Suprapubic skin (tissue), 4 donors: ENCODE data around the gene MTA3. TPM values are rescaled to one million over a fixed set of nuclear protein-coding genes. Genes with fewer than 3 reads are reported as not detected.
A peak's percentile ranks its signal among the peaks of the same experiment; 100 is the strongest.

Source experiments
- DNase-seq, 2 donors: peaks; one replicate each; pipeline ENCODE4 v3.0.0-alpha.2; 2019; ENCODE audit warnings: low spot score in 2 of 2
- H3K27ac ChIP-seq: fragments of 200-600 bp; sonication (generic); one replicate; pipeline ENCODE4 v1.5.1; 2019
- H3K27me3 ChIP-seq: fragments of 200-600 bp; sonication (generic); one replicate; pipeline ENCODE4 v1.5.1; 2019
- H3K36me3 ChIP-seq: fragments of 200-600 bp; sonication (generic); one replicate; pipeline ENCODE4 v1.5.1; 2019
- H3K4me1 ChIP-seq: fragments of 200-600 bp; sonication (generic); one replicate; pipeline ENCODE4 v1.5.1; 2019
- H3K4me3 ChIP-seq: fragments of 200-600 bp; sonication (generic); one replicate; pipeline ENCODE4 v1.5.1; 2019; ENCODE audit warnings: mild to moderate bottlenecking
- H3K9me3 ChIP-seq: fragments of 200-600 bp; sonication (generic); one replicate; pipeline ENCODE4 v1.5.1; 2019
- EP300 ChIP-seq: sonication (generic); formaldehyde crosslinking; IDR thresholded peaks from one replicate; pipeline ENCODE4 v1.6.1; 2017; ENCODE audit warnings: antibody characterized with exemption
- POLR2A ChIP-seq, 2 donors: fragments of 450-650 bp; IDR thresholded peaks; one replicate each; pipeline ENCODE4 v1.6.1; 2017; ENCODE audit warnings: antibody characterized with exemption in 2 of 2, mild to moderate bottlenecking in 2 of 2, moderate library complexity in 2 of 2
- POLR2AphosphoS5 ChIP-seq, 3 donors: sonication (generic); formaldehyde crosslinking; IDR thresholded peaks; one replicate each; pipeline ENCODE4 v1.6.1; 2017; ENCODE audit warnings: antibody characterized with exemption in 3 of 3
- WGBS: methylation state at CpG from one replicate; pipeline ENCODE4 v1.1.5; 2018; 5-methylcytosine and 5-hydroxymethylcytosine counted together
- total RNA-seq, 4 donors: library from RNA; depleted of rRNA; stranded (reverse); fragments of >200 nt; gene quantifications; one replicate each; pipeline ENCODE4 v1.1.0, GENCODE V29; 2016
- TF ChIP-seq, protein P1 (sequence below), 2 donors: fragments of 200-600 bp in 1 of 2; fragments of 450-650 bp in 1 of 2; sonication (generic) in 1 of 2; IDR thresholded peaks; one replicate each; pipeline ENCODE4 v1.5.1; 2016 to 2019; ENCODE audit warnings: antibody characterized with exemption in 2 of 2, mild to moderate bottlenecking in 1 of 2, moderate library complexity in 1 of 2

MTA3 gene
- total RNA-seq, 4 donors from 2014 or later = 29.6 to 81.9 (median 30.3) TPM

DNA sequence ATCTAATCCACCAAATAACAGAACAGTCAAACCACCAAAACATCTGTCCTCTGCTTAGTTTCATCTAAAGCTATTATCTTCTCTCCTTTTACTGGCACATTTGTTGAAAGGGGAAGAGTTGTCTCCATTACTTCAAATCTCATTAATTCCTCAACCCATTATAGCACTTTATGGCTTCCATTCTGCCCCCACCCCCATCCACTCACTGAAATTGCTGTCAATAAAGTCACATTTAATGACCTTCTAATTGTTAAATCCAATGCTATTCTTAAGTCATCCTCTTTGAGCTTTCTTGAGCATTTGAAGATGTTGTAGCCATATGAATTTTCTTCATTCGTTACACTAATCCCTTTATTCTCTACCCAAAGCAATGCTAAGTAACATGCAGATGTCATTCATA, 190.3 kb downstream of the MTA3 start:
- 94% methylated on average over 1 of the region's 1 CpG for WGBS
- H3K4me3 ChIP-seq = no peak overlapping the region
- TF ChIP-seq, protein P1, sequence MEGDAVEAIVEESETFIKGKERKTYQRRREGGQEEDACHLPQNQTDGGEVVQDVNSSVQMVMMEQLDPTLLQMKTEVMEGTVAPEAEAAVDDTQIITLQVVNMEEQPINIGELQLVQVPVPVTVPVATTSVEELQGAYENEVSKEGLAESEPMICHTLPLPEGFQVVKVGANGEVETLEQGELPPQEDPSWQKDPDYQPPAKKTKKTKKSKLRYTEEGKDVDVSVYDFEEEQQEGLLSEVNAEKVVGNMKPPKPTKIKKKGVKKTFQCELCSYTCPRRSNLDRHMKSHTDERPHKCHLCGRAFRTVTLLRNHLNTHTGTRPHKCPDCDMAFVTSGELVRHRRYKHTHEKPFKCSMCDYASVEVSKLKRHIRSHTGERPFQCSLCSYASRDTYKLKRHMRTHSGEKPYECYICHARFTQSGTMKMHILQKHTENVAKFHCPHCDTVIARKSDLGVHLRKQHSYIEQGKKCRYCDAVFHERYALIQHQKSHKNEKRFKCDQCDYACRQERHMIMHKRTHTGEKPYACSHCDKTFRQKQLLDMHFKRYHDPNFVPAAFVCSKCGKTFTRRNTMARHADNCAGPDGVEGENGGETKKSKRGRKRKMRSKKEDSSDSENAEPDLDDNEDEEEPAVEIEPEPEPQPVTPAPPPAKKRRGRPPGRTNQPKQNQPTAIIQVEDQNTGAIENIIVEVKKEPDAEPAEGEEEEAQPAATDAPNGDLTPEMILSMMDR (IDR thresholded peaks at IDR 0.05) = no peak
- no peak for TF ChIP-seq POLR2AphosphoS5 (IDR thresholded peaks at IDR 0.05)
- TF ChIP-seq EP300 = no peak
- no peak for TF ChIP-seq POLR2A (IDR thresholded peaks at IDR 0.05)

DNA sequence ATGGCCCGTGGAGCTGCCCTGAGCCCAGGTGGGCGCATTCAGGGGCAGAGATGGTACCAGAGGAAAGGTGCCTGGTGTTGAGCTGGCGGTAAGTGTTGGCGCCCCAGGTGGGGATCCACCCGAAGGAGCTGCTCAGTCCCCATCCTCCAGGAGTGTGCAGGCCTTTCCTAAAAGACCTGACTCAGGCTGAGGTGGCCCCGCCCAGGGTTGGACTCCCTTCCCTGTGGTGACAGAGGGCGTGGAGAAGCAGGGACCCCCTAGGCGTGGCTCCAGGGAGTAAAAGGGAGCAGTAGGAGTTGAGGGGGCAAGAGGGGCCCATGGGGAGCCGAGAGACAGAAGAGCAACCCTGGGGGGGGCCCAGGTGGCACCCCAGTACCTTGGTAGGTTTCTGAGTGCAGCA, 193.1 kb downstream of the MTA3 start:
- Histone ChIP-seq H3K4me1 (no peaks in the 10 kb centered on the region), H3K36me3 (peaks cover 2% of the 10 kb centered on the region), H3K4me3 (no peak overlapping the region), H3K9me3 (no peaks in the 10 kb centered on the region), H3K27me3 (no peaks in the 10 kb centered on the region), H3K27ac (no peak overlapping the region)
- 91% methylated on average over 9 of the region's 9 CpGs for WGBS
- no peak for TF ChIP-seq EP300
- TF ChIP-seq, protein P1 (IDR thresholded peaks at IDR 0.05) = no peak
- TF ChIP-seq POLR2A (IDR thresholded peaks at IDR 0.05) = no peak
- no peak for TF ChIP-seq POLR2AphosphoS5 (IDR thresholded peaks at IDR 0.05)
- no peak for DNase-seq

More for the DNA sequence above, 190.3 kb downstream of the MTA3 start:
- Histone ChIP-seq H3K36me3 (peaks cover 2% of the 10 kb centered on the region), H3K9me3 (no peaks in the 10 kb centered on the region), H3K4me1 (peaks cover 22% of the 10 kb centered on the region), H3K27ac (no peak overlapping the region), H3K27me3 (no peaks in the 10 kb centered on the region)
- no peak for DNase-seq

DNA sequence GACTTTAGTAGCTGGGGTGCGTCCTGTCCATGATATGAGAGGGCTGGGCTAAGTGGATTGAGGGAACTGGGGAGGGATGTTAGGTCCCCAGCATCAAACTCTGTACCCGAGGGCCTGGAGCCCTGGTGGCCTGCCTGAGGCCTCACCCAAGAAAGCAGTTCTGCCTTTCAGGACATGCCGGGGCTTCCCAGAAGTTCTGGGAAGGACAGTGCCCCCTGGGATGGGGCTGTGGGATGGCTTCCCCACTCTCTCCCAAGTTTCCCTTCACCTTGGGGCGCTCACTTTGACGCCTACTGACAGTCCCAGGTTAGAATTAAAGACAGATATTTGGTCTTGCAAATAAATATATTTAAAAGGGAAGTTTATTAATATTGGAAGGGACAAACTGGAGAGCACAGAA, 193.7 kb downstream of the MTA3 start:
- Histone ChIP-seq H3K9me3 (no peaks in the 10 kb centered on the region), H3K27ac (no peak overlapping the region), H3K4me3 (no peak overlapping the region), H3K36me3 (peaks cover 2% of the 10 kb centered on the region), H3K4me1 (no peaks in the 10 kb centered on the region), H3K27me3 (no peaks in the 10 kb centered on the region)
- no peak for TF ChIP-seq POLR2AphosphoS5 (IDR thresholded peaks at IDR 0.05)
- no peak for TF ChIP-seq EP300
- TF ChIP-seq, protein P1 (IDR thresholded peaks at IDR 0.05) = no peak
- TF ChIP-seq POLR2A (IDR thresholded peaks at IDR 0.05) = no peak
- WGBS = 100% methylated on average over 4 of the region's 5 CpGs
- no peak for DNase-seq

DNA sequence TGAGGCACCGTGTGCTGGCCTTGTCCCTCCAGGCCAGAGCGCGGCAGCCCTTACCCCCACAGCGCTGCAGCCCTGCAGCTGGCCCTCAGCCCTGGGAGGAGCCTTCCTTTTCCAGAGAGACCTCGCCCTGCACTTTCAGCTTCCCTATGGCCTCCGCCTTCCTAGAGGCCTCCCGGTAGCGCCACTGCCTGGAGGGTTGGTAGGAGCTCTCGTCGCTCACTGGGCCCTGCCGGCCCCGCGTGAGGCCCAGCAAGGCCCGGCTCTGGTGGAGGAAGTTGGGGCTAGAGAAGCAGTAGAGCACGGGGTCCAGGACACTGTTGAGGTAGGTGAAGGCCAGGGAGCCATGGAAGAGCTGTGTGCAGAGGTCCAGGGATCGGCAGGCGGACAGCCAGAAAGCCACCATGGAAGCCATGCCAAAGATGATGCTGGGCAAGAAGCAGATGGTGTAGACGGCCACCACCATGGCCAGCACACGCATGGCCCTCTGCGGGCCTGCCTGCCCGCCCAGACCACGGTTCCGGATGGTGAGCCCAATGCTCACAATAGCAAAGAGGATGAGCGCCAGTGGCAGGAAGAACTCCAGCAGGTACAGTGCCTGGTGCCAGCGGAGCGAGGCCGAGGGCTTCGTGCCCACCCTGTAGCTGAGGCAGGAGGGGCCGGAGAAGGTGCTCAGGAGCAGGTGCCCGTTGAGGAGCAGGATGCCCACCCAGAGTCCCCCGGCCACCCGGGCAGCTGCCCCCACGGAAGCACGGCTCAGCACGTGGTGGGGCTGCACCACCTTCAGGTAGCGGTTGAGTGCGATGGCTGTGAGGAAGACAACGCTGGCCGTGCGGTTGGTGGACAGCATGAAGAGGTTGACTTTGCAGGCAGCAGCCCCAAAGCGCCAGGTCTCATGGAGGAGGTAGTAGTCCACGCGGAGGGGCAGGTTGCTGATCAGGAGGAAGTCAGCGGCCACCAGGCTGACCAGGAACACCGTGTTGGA, 194.7 kb downstream of the MTA3 start:
- H3K36me3 ChIP-seq = peaks cover 7% of the 10 kb centered on the region
- no peaks in the 10 kb centered on the region for H3K4me1 ChIP-seq
- no peaks in the 10 kb centered on the region for H3K9me3 ChIP-seq
- TF ChIP-seq, protein P1 (IDR thresholded peaks at IDR 0.05) = no peak
- TF ChIP-seq POLR2AphosphoS5 (IDR thresholded peaks at IDR 0.05) (no peak), POLR2A (IDR thresholded peaks at IDR 0.05) (no peak), EP300 (no peak)
- H3K27me3 ChIP-seq = no peaks in the 10 kb centered on the region
- DNase-seq = no peak
- 94% methylated on average over 37 of the region's 45 CpGs for WGBS
- H3K4me3 ChIP-seq = no peak overlapping the region
- no peak overlapping the region for H3K27ac ChIP-seq

DNA sequence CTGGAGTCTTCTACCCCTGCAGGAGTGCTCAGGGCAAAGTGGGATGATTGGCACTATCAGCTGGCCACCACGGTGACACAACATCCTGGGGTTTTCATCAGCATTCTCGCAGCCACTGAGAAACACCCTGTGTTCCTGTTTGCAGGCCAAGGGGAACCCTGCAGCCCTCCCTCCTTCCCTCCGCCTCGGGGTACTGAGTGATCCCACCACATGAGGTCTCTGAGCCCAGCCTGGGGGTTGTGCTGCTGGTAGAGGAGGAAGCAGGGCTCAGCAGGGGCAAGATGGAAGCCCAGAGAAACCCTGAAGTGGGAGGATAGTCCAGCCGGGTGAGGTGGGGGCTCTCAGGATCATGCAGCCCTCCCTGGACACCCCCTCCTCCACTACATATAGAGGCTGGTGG, 195.7 kb downstream of the MTA3 start, which contains the start of gene OXER1:
TSS of gene OXER1 (minus strand) at position 40 of the 400 bp plus-strand sequence. CDS start 73 bp downstream, outside the sequence.
- H3K4me1 ChIP-seq = no peaks in the 10 kb centered on the region
- peaks cover 7% of the 10 kb centered on the region for H3K36me3 ChIP-seq
- WGBS = 61% methylated on average over 5 of the region's 5 CpGs
- no peak for TF ChIP-seq POLR2A (IDR thresholded peaks at IDR 0.05)
- TF ChIP-seq, protein P1 (IDR thresholded peaks at IDR 0.05) = no peak
- TF ChIP-seq POLR2AphosphoS5 (IDR thresholded peaks at IDR 0.05) = no peak
- TF ChIP-seq EP300 = no peak
- H3K4me3 ChIP-seq = no peak within 1 kb of the TSS
- no peak within 1 kb of the TSS for H3K27ac ChIP-seq
- no peaks in the 10 kb centered on the region for H3K27me3 ChIP-seq
- peak in 1 of 2 donors; percentile 74 for DNase-seq
- H3K9me3 ChIP-seq = no peaks in the 10 kb centered on the region
